ENCODE results near the gene PNKP.

The PNKP gene

DNA sequence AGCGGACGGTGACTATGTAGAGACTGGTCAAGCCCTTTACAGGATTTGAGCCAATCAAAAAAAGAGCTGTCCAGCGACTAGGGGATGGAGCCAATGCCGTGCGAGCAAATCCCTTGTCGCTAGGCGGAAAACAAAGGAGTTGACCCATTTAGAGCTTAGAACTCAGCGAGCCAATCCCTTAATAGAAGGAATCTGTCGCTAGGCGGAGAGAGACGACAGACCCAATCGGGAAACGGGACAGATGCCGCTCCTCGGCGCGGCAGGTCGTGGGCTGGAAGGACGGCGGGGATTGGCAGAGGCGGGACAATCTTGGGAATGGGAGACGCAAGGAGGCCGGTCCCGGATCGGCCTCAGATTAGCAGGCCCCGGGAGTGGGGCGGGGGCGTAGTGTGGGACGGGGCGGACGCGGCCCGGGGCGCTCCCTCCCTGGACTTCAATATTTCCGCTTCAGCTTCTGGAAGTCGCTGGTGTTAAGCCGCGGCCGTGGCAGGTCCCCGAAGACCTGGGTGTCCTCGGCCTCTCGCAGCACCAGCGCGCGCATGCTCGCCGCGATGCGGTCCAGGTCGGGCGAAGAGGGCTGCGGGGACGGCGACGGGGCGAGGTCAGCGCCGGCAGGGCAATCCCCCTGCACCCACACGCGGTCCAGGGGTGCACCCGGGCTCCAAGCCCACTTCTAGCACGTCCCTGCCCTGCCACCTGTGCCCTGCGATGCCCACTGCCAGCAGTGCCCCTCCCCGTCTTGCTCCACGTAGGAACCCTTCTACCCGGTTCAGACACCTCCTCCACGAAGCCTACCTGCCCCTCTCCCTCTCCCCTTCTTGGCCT is 2.3 kb upstream of the PNKP start:
- TF ChIP-seq, protein P1, sequence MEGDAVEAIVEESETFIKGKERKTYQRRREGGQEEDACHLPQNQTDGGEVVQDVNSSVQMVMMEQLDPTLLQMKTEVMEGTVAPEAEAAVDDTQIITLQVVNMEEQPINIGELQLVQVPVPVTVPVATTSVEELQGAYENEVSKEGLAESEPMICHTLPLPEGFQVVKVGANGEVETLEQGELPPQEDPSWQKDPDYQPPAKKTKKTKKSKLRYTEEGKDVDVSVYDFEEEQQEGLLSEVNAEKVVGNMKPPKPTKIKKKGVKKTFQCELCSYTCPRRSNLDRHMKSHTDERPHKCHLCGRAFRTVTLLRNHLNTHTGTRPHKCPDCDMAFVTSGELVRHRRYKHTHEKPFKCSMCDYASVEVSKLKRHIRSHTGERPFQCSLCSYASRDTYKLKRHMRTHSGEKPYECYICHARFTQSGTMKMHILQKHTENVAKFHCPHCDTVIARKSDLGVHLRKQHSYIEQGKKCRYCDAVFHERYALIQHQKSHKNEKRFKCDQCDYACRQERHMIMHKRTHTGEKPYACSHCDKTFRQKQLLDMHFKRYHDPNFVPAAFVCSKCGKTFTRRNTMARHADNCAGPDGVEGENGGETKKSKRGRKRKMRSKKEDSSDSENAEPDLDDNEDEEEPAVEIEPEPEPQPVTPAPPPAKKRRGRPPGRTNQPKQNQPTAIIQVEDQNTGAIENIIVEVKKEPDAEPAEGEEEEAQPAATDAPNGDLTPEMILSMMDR (conservative IDR thresholded peaks at IDR 0.05; ENCODE audit: low read length) = 0 out of 2 replicates have a peak, but pooled peaks have one; percentile 4
- DNase-seq (ENCODE audit: low read depth) = peak; percentile 100
- H3K4me3 ChIP-seq (ENCODE audit: low read length) = peak overlapping the region; percentile 60

GRCh38 chr19:49869009-49869483 is 1.7 kb upstream of the PNKP start:
- TF ChIP-seq, protein P1 (conservative IDR thresholded peaks at IDR 0.05; ENCODE audit: low read length) = no peak
- peak overlapping the region; percentile 57 for H3K4me3 ChIP-seq (ENCODE audit: low read length)
- no peak for DNase-seq (ENCODE audit: low read depth)

DNA sequence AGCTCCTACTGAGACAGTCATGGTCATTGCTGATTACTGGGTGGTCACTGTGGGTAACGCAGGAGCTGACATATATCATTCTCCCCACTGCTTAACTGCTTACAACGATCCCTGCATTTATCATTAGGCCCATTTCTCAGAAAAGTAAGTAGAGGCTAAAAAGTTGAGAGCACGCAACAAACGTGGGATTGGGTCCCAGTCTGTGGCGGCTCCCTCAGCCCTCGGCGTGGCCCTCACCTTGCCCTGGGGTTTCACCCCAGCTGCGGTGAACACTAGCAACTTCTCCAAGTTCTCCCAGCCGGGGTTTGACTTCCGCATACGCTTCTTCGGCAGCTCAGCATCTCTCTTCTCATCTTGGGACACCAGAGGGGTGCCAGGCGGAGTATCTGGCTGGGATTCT is 2.5 kb downstream of the PNKP start:
- no peak overlapping the region for H3K4me3 ChIP-seq (ENCODE audit: low read length)
- TF ChIP-seq, protein P1 (conservative IDR thresholded peaks at IDR 0.05; ENCODE audit: low read length) = no peak

GRCh38 chr19:49863935-49864320 is 3.4 kb downstream of the PNKP start:
- H3K4me3 ChIP-seq (ENCODE audit: low read length) = no peak overlapping the region
- DNase-seq (ENCODE audit: low read depth) = no peak
- TF ChIP-seq, protein P1 (conservative IDR thresholded peaks at IDR 0.05; ENCODE audit: low read length) = no peak

More for the DNA sequence above, 2.5 kb downstream of the PNKP start:
- no peak for DNase-seq (ENCODE audit: low read depth)

- no peak overlapping the region for H3K4me3 ChIP-seq (ENCODE audit: low read length)
- DNase-seq (ENCODE audit: low read depth) = no peak
- TF ChIP-seq, protein P1 (conservative IDR thresholded peaks at IDR 0.05; ENCODE audit: low read length) = no peak
Observed at GRCh38 chr19:49863254-49863934, 4.0 kb downstream of the PNKP start.

GRCh38 chr19:49862391-49863253 is 4.8 kb downstream of the PNKP start:
- TF ChIP-seq, protein P1 (conservative IDR thresholded peaks at IDR 0.05; ENCODE audit: low read length) = peak; percentile 10; the same call in 1 of the 2 replicates
- no peak for DNase-seq (ENCODE audit: low read depth)
- H3K4me3 ChIP-seq (ENCODE audit: low read length) = no peak overlapping the region

Data from AG10803 (cell line).